Measurements from ENCODE around the gene UGT1A1.

Gene UGT1A1

DNA sequence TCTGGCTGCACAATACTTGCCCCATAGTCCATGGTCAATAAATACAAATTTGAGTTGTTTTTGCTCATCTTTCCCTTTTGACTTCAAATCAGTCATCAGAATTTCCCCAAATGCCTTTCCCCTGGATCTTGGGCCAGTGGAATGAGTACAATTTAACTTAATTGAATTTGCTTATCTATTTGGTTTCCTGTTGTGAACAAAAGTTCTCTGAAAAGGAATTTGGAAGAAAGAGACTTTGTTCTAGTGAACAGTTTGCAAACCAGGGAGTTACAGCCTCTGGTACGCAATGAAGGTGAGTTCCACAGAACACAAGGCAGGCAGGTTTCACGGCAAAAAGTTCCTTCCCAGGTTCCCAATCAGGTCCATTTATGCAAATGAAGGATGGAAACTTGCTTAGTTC lies 1.2 kb upstream of the UGT1A1 start:
- no peak for DNase-seq

- DNase-seq: no peak
Observed at GRCh38 chr2:233761040-233761769, 1.1 kb downstream of the UGT1A1 start.

DNA sequence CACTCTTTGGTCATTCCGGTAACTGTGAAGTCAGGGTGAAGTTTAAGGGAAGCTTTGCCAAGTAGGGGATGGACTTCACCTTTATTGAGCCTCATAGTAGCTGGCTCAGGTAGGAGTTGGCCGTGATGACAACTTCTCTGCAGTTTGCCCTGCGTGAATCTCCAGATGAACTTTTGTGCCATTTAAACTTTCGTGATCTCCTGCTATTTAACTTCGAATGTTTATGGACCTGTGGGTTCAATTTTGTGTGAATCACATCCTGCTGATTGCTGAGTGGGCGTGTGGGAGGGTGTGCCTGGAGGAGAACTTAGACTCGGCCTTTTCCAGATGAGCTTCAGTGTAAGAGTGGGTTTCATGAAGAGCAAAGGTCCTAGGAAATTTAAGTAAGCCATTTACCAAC lies 4.2 kb downstream of the UGT1A1 start:
- DNase-seq: no peak

DNA sequence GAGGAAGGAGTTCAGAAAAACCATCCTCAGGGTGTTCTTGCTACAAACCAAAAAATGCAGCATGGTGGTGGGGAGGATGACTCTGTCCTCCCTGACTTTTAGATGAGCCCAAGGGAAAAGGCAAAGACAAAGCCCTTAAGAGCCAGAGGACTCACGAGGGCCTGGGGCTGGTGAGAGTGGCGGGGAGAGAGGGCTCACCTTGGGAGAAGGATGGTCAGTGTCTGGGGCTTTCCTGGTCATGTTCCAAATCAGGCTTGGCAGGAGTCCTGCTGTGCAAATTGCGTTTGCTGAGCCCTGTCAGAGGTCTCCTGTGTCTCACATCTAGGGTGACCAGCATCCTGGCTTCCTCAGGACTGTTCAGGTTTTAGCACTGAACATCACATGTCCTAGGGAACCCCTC lies 4.7 kb downstream of the UGT1A1 start:
- DNase-seq: no peak

DNA sequence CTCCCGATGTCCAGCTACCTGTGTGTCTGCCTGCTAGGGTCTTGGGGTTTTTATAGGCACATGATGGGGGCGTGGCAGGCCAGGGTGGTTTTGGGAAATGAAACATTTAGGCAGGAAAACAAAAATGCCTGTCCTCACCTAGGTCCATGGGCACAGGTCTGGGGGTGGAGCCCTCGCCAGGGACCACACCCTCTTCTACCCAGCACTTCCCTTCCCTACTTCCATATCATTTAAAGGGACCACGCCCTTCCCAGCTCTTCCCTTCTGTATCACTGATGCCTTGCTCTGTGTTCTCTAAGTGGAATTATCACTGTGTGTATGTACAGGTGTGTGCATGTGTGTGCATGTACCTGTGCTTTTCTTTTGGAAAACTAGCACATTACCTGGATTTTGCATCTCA lies 6.3 kb downstream of the UGT1A1 start:
- DNase-seq: no peak

GRCh38 chr2:233768076-233768475 lies 8.0 kb downstream of the UGT1A1 start:
- DNase-seq: no peak

GRCh38 chr2:233769260-233769659 lies 9.2 kb downstream of the UGT1A1 start:
- DNase-seq: no peak

DNA sequence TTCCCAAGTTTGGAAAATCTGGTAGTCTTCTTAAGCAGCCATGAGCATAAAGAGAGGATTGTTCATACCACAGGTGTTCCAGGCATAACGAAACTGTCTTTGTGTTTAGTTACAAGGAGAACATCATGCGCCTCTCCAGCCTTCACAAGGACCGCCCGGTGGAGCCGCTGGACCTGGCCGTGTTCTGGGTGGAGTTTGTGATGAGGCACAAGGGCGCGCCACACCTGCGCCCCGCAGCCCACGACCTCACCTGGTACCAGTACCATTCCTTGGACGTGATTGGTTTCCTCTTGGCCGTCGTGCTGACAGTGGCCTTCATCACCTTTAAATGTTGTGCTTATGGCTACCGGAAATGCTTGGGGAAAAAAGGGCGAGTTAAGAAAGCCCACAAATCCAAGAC lies 12.1 kb downstream of the UGT1A1 start:
- no peak for DNase-seq

GRCh38 chr2:233772583-233772982 lies 12.5 kb downstream of the UGT1A1 start:
- no peak for DNase-seq

- no peak for DNase-seq
Observed at GRCh38 chr2:233773854-233774253, 13.8 kb downstream of the UGT1A1 start.

- no peak for DNase-seq
Observed at GRCh38 chr2:233775414-233775813, 15.3 kb downstream of the UGT1A1 start.

GRCh38 chr2:233778030-233778429 lies 18.0 kb downstream of the UGT1A1 start, which contains the start of gene MROH2A:
MROH2A (plus strand) TSS chr2:233778330; CDS start chr2:233779359, 1,029 bp downstream.
- DNase-seq: no peak

GRCh38 chr2:233779722-233780121 lies 19.7 kb downstream of the UGT1A1 start:
- no peak for DNase-seq

DNA sequence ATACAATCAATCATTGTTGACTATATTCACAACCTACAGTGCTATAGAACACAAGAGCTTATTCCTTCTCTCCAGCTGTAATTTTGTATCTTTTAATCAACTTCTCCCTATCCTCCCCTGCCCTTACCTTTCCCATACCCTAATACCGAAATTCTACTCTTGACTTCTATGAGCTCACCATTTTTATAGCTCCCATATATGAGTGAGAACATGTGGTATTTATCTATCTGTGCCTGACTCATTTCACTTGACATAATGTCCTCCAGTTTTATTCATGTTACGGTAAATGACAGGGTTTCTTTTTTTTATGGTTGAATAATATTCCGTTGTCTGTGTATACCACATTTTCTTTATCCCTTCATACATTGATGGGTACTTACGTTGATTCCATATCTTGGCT lies 20.7 kb downstream of the UGT1A1 start:
- no peak for DNase-seq

DNA sequence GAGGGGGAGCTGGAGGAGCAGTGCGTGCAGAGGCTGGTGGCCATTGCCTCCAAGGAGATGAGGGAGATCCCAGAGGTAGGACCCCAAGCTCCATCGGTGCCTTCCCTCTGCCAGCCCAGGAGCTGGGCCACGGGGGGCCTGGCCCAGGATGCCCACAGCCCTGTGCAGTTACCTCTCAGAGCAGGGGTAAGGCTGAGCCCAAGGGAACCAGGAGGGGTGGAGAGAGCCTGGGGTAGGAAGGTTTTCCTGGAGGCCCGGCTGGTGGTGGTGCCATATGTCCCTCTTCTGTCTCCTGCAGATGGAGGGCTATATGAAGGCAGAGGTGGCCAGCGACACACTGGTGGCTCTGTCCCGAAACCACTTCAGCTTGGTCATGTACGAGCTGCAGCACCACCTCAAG lies 29.5 kb downstream of the UGT1A1 start:
- no peak for DNase-seq

GRCh38 chr2:233791151-233791882 lies 31.2 kb downstream of the UGT1A1 start:
- DNase-seq: no peak

DNA sequence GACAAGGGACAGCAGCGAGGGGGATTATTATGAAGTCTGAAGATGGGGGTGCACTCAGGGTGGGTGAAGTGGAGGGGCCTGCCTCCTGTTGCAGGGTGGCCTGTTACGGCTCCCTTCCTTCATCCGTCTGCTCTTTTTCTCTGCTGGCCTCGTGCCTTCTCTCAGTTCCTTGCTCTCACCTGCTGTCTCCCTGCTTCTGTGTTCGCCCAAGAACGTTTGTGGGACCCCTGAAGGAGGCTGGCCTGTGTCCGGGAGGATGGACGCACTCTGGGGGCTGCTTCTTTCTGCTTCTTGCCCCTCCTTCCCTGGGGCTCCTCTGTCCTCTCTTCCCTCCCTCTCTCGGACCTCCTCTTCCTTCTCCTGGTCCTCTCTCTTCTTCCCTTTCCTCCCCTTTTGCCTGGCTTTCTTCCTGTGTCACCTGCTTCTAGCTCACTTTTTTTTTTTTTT lies 31.8 kb downstream of the UGT1A1 start:
- no peak for DNase-seq

- no peak for DNase-seq
Observed at GRCh38 chr2:233792720-233793119, 32.6 kb downstream of the UGT1A1 start.

GRCh38 chr2:233793465-233794127 lies 33.5 kb downstream of the UGT1A1 start:
- no peak for DNase-seq

GRCh38 chr2:233794128-233794658 lies 34.1 kb downstream of the UGT1A1 start:
- no peak for DNase-seq

- DNase-seq: no peak
Observed at GRCh38 chr2:233795735-233796171, 35.7 kb downstream of the UGT1A1 start.

DNA sequence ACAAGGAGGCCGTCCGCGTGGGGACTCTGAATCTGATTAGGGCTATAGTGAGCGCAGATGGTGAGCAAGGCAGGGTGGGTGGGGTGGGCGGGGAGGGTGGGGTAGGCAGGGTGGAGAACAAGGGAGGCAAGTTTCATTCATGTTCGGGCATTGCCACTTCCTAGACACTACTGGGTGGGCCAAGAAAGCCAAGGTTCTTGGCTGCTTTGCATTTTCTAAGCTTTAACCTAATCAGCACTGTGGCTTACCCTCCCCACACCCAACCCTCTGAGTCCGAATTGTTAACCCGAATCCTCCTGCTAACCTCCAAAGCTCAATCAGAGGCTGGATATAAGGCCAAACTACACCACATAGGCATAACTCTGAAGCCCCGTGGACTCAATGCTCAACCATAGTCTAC lies 36.2 kb downstream of the UGT1A1 start:
- no peak for DNase-seq

GRCh38 chr2:233798335-233799086 lies 38.4 kb downstream of the UGT1A1 start:
- no peak for DNase-seq
